Measurements from ENCODE around the gene OR2B2. TPM values are rescaled to one million over a fixed set of nuclear protein-coding genes. Genes with fewer than 3 reads are reported as not detected.

Gene OR2B2
- total RNA-seq, 1 experiment from 2014 or later: not detected

GRCh38 chr6:27924179-27924578, 12.0 kb upstream of the OR2B2 start:
- POLR2A ChIA-PET: interaction anchor here (0.6 to 1.0 kb wide), 2 partner anchors 31 to 52 kb away, joined by 3 to 5 read pairs; a partner anchor contains a TSS

GRCh38 chr6:27922949-27923348, 10.8 kb upstream of the OR2B2 start:
- ChIA-PET POLR2A (interaction anchor here (0.6 kb wide), 1 partner anchor 32 kb away, joined by 6 read pairs; no protein-coding TSS in a partner anchor), CTCF (no interaction called here)
- Mint-ChIP-seq H3K9me3 (peaks cover 7% of the 10 kb centered on the region), H3K27ac (no peak overlapping the region), H3K4me3 (no peak overlapping the region), H3K4me1 (no peaks in the 10 kb centered on the region), H3K27me3 (ENCODE audit: low read depth) (no peaks in the 10 kb centered on the region), H3K36me3 (peaks cover 5% of the 10 kb centered on the region; the same call in 1 of the 2 replicates)
- ATAC-seq (no peak), DNase-seq (ENCODE audit: low spot score) (no peak)
- no peak for TF ChIP-seq ZNF263 (CRISPR knock-in tag; IDR thresholded peaks at IDR 0.05; ENCODE audit: low read depth)
- no peak for TF ChIP-seq SMAD4 (CRISPR knock-in tag; IDR thresholded peaks at IDR 0.05)
- TF ChIP-seq ESRRA (CRISPR knock-in tag; IDR thresholded peaks at IDR 0.05; ENCODE audit: borderline replicate concordance): no peak
- TF ChIP-seq SP1 (CRISPR knock-in tag; conservative IDR thresholded peaks at IDR 0.05): no peak
- TF ChIP-seq TCF7 (CRISPR knock-in tag; IDR thresholded peaks at IDR 0.05; ENCODE audit: low read depth): no peak
- TF ChIP-seq NFYB (CRISPR knock-in tag; conservative IDR thresholded peaks at IDR 0.05; ENCODE audit: low read depth): no peak
- no peak for TF ChIP-seq IRF1 (CRISPR knock-in tag; IDR thresholded peaks at IDR 0.05)
- TF ChIP-seq KAT7 (CRISPR knock-in tag; IDR thresholded peaks at IDR 0.05; ENCODE audit: borderline replicate concordance): no peak
- TF ChIP-seq NR3C1 (CRISPR knock-in tag; conservative IDR thresholded peaks at IDR 0.05; ENCODE audit: low read depth): no peak
- no peak for TF ChIP-seq STAT6 (CRISPR knock-in tag; conservative IDR thresholded peaks at IDR 0.05; ENCODE audit: low read depth)
- TF ChIP-seq MYBL2 (CRISPR knock-in tag; IDR thresholded peaks at IDR 0.05): no peak
- no peak for TF ChIP-seq E2F4 (CRISPR knock-in tag; IDR thresholded peaks at IDR 0.05; ENCODE audit: borderline replicate concordance, low read depth)
- no peak for TF ChIP-seq MXD4 (CRISPR knock-in tag; IDR thresholded peaks at IDR 0.05; ENCODE audit: borderline replicate concordance)
- no peak for TF ChIP-seq CDX4 (CRISPR knock-in tag; IDR thresholded peaks at IDR 0.05; ENCODE audit: borderline replicate concordance)

More at GRCh38 chr6:27924179-27924578, 12.0 kb upstream of the OR2B2 start:
- Mint-ChIP-seq H3K4me1 (no peaks in the 10 kb centered on the region), H3K27ac (no peak overlapping the region), H3K4me3 (no peak overlapping the region), H3K27me3 (ENCODE audit: low read depth) (no peaks in the 10 kb centered on the region), H3K36me3 (peaks cover 16% of the 10 kb centered on the region), H3K9me3 (peaks cover 19% of the 10 kb centered on the region)
- DNase-seq (ENCODE audit: low spot score) (no peak), ATAC-seq (no peak)
- CTCF ChIA-PET: no interaction called here
- TF ChIP-seq FOXP4 (CRISPR knock-in tag; IDR thresholded peaks at IDR 0.05) (no peak), TEAD1 (CRISPR knock-in tag; IDR thresholded peaks at IDR 0.05) (no peak), STAT6 (CRISPR knock-in tag; conservative IDR thresholded peaks at IDR 0.05; ENCODE audit: low read depth) (no peak), PRRX2 (CRISPR knock-in tag; IDR thresholded peaks at IDR 0.05) (no peak), ZNF317 (CRISPR knock-in tag; IDR thresholded peaks at IDR 0.05; ENCODE audit: borderline replicate concordance, low read depth) (no peak)

Data from WTC11 (cell line).